ENCODE measurements around the gene MYLK4.

GRCh38 chr6:2633736-2634135, 117.0 kb downstream of the MYLK4 start:
- TF ChIP-seq CTCF (IDR thresholded peaks at IDR 0.05) (no peak), POLR2A (IDR thresholded peaks at IDR 0.05) (no peak), POLR2AphosphoS5 (IDR thresholded peaks at IDR 0.05) (no peak)

Measured in breast epithelium (tissue), 3 donors.